Medulla oblongata (tissue), 1 donor: Measurements from ENCODE around the gene ATF2.
"Not testable (repeated sequence)": the region's sequence is repeated elsewhere in the genome, so short reads cannot be mapped to it uniquely, and the experiment has no call there.

ENCODE experiments used
- DNase-seq: peaks from one replicate; pipeline ENCODE4 v3.0.0-alpha.2; 2015; ENCODE audit errors: extremely low spot score

The ATF2 gene

DNA sequence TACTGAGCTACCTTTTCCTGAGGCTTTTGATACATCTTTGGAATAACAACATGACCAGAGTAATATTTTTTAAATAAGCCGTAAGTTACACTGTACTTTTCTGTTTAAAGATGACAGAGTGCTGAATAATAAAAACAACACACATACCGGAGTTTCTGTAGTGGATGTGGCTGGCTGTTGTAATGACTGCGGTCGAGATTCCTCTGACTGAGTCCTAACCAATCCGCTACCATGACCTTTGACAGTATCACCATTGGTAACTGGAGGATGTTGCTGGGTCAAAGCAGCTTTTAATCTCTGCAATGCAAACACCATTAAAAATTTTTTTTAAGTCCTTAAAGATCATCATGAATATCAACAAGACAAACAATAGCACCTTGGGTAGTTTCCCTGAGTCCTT is 70.7 kb downstream of the ATF2 start:
- DNase-seq: no peak

DNA sequence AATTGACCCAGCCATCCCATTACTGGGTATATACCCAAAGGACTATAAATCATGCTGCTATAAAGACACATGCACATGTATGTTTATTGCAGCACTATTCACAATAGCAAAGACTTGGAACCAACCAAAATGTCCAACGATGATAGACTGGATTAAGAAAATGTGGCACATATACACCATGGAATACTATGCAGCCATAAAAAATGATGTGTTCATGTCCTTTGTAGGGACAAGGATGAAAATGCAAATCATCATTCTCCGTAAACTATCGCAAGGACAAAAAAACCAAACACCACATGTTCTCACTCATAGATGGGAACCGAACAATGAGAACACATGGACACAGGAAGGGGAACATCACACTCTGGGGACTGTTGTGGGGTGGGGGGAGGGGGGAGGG is 83.9 kb downstream of the ATF2 start:
- DNase-seq: not testable (repeated sequence)

- no peak for DNase-seq
Measured at GRCh38 chr2:175080479-175080878, 87.5 kb downstream of the ATF2 start.

DNA sequence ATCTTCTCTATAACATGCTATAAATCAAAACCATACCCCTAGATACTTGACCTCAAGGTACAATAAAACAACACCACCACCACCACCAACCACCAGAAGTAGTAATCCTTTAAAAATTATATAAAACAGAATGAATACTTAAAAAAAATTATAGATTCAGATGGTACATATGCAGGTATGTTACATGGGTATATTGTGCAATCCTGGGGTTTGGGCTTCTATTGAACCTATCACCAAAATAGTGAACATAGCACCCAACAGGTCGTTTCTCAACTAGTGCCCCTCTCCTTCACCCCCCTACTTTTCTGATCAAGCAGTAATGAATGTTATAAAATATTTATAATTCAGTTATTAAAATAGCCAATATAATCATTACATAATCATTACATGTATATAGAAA is 91.7 kb downstream of the ATF2 start:
- no peak for DNase-seq

DNA sequence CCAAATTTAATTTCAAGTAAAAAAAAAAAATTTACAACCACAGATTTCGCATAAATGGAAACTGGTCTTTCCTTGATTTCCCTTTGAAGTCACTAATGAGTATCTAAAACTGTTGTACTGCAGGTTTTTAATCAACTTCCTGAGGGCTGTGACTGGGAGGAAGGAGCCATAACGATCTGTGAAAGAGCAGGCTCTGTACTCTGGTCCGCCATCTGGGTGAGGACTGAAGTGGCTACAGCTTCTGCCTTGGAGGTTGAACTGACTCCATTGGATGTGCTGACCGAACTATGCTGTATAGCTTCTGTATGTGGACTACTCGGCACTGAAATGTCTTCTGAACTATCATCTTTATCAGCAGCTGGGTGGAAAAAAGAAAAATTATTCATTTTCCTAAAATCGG is 93.5 kb downstream of the ATF2 start:
- no peak for DNase-seq

DNA sequence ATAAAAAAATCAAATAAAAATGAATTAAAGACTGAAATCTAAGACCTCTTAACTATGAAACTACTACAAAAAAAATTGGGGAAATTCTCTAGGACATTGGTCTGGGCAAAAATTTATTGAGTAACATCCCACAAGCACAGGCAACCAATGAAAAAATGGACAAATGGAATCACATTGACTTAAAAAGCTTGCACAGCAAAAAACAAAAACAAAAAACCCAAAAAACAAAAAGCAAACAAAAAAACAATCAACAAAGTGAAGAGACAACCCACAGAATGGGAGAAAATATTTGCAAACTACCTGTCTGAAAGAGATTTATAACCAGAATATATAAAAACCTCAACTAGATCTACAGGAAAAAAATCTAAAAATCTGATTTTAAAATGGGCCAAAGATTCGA is 99.5 kb downstream of the ATF2 start:
- no peak for DNase-seq

GRCh38 chr2:175066411-175066810 is 101.6 kb downstream of the ATF2 start:
- no peak for DNase-seq

DNA sequence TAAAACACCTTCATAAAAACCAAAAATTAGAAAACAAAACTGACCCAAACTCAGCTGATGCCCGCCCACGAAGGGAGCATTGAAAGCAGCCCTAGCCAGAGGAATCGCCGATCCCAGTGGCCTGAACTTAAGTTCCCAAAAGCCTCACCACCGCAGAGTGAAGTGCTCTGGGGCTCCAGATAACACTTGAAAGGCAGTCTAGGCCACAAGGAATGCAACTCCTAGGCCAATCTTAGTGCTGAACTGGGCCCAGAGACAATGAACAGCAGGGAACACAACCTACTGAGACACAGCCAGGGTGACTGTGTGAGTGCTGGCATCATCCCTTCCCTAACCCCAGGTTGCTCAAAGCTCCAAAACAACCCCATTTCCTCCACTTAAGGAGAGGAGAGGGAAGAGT is 103.2 kb downstream of the ATF2 start:
- DNase-seq: no peak

GRCh38 chr2:175063741-175064140 is 104.3 kb downstream of the ATF2 start:
- no peak for DNase-seq

DNA sequence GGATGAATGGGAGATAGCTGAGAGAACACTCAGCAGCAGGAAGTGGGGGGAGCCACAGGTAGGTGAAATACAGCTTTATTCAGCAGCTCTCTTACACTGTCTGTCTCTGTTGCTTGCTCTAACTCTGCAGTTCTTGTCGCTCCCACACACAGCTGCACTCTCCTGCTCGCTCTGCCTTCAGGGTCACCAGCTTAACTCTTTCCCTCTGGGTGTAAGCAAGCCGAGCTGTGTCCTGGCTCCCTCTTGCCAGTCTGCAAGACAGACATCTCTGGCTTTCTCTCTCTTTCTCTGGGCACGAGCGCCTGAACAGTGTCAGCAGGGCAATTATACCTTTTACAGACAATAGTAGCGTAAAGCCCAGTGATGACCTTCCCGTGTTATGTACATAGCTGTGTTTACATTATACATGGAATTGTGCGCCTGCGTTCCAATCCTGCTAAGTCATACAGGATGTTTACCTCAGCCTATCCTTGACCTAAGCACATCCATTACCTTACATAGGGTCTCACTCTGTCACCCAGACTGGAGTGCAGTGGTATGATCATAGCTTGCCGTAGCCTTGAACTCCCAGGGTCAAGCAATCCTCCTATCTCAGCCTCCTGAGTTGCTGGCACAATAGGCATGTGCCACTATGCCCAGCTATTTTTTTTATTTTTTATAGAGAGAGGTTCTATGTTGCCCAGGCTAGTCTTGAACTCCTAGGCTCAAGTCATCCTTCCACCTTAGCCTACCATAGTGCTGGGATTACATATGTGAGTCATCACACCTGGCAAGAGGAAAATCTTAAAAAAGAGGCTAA is 105.0 kb downstream of the ATF2 start:
- DNase-seq: no peak

DNA sequence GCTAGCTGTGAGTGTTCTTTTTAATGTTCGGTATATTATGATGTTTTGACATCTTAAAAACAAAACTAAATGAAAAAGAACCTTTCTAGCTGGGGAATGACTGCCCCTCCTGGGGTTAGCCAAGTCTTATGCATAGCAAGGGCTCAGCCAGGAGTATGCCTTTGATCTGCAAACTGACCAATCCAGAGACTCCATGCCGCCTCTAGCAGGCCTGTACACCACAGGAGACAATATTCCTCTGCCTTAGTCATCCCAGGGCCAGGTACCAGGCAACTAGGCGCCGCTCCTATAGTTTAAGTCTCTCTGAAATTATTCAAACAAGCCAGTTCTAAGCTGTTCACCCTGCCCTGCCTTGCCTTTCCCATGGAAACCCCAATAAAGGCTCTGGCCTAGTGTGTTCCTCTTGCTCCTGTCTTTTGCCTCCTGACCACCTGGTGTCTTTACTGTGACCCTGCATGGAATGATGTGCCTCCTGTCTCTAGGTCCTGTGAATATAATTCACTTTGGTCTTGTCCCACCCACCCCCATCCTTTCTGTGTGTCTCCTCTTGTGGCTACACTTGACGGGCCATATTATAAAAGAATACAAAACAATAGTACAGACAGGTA is 110.8 kb downstream of the ATF2 start:
- no peak for DNase-seq

DNA sequence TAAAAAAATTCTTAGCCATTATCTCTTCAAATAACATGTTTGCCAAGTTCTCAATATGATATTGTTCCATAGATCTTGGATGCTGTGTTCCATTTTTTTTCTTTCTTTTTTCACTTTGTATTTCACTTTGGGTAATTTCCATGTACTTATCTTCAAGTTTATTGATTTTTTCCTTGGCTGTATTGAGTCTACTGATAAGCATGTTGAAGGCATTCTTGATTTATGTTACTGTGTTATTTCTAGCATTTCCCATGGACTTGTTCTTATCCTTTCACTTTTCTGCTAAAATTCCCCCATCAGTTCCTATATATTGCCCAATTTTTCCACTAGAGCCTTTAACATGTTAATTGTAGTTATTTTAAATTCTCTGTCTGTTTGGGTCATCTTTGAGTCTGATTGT is 112.0 kb downstream of the ATF2 start:
- no peak for DNase-seq

DNA sequence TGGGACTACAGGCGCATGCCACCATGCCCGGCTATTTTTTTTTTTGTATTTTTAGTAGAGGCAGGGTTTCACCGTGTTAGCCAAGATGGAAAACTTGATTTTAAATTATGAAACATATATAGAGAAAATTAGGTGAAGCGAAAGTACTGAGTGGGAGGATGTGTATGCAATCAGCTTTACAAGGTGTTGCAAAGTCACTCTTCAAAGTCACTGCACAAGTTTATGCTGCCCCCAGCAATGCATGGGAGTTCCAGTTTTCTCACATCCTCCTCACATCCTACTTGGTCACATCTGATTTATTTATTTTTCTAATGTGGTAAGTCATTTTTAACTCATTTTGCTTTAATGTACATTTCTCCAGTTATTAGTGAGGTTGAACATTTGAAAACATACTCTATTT is 113.7 kb downstream of the ATF2 start:
- no peak for DNase-seq

GRCh38 chr2:175049661-175050060 is 118.3 kb downstream of the ATF2 start:
- no peak for DNase-seq

- DNase-seq: no peak
Measured at GRCh38 chr2:175048275-175048674, 119.7 kb downstream of the ATF2 start.

- DNase-seq: no peak
Measured at GRCh38 chr2:175039490-175039889, 128.5 kb downstream of the ATF2 start.

GRCh38 chr2:175039031-175039430 is 129.0 kb downstream of the ATF2 start:
- no peak for DNase-seq

DNA sequence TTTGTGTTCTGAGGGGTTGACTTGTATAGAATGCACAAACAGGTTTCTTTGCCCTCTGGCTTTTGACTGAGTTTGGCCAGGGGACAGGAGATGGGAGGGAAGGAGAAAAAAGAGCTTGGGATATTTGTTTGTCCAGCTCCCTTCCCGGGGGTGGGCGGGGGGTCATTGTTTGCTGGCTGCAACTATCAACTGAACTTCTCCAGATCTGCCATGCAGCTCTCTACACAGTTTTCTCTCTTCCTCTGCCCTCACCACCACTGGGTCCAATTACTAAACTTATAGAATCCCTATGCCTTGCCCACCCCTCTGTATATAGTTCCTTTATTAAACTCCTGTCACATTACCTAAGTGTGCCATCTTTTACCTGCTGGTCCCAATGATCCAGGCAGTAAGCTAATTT is 130.1 kb downstream of the ATF2 start:
- DNase-seq: no peak

DNA sequence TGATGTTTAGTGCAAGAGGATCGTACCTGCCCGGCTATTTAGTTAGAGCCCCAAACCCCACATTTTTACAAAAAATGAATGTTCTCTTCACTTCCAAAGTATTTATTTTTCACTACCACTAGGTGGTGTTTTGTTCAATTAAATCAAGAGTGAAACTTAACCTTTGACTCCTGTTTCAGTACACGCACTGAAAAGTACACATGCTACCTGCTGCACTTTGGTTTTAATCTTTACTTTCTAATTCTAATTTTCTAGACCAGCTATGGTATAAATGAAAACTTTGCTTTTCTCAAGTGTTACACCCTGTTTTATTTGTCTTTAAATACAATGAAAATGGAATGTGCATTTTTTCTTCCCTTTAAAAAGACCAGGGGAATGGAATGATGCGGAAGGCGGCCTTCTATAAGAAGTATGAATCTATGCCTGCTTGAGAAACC is 131.4 kb downstream of the ATF2 start:
- peak; percentile 42 for DNase-seq

DNA sequence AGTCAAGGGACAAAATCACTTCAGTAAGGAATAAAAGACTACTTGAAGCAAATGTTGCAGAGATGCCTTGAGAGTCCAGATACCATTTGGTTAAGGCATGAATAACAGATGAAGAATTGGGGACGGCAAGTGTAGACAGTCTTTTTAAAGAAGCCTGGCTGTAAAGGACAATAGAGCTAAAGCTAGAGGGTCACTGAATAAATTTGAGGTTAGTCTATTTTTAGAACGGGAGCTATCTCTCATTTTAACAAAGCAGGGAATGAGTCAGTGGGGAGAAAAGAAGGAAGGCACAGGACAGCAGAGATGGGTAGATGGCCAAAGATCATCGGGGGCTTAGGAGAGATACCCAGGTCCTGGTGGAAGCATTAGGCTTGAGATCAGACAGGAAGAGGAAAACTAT is 132.2 kb downstream of the ATF2 start:
- DNase-seq: no peak

GRCh38 chr2:175034716-175035115 is 133.3 kb downstream of the ATF2 start:
- no peak for DNase-seq

DNA sequence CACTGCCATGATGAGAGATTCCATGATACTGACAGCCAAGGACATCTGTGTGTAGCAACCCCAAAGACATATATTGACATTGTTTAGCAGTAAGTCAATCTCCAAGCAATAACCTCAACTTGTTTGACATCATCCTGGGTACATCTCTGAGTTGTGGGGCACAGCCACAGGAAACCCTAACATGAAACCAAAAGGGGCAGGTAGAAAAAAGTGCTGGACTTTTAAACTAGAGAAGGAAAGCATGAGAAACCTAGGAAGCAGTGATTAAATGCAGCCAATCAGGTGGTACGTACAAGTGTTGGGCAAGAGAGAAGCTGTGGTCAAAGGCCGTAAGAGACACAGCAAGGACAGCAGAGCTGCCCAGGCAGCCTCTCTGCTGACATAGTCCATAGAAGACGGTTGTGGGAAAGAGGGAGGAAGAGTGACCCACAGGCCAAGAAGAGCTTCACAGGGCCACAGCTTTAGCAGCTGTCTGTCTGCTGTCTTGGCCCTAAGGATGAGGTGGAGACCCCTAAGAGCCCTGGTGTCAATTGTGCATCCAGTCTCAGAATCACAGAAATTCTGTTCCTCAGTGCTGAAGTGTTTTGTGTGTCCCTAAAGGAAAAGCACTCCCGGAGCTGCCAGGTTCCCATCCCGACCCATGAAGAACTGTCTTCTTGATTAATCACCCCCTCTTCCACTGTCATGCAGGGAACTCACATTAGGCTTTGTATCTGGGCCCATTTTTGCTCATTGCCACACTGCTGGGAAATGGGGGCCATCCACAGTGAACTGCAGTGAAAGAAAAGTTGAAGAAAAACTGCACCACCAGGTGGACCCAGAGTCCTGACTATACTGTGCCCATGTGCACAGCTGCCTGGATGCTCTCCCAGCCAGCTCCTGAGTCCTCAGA is 137.4 kb downstream of the ATF2 start:
- peak; percentile 16 for DNase-seq

DNA sequence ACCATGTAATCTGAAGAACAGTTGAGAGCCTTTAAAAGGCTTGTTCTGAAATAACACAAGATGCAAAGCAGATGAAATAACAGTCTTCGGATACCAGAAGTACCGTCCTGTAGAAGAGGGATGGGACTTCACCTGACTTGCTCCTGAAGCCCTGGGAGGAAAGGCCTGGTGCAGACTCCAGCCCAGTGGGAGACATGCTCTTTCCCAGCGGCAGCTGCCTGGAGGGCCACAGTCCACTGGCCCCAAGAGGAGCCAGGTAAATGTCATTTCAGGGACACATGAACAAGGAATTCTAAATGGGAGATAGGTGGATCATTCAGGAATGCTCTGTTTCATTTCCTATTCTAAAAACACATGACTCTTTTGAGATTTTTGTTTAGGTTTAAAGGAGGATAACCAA is 140.2 kb downstream of the ATF2 start:
- no peak for DNase-seq
